Measurements from ENCODE around the gene TEAD1. TPM values are rescaled to one million over a fixed set of nuclear protein-coding genes. Genes with fewer than 3 reads are reported as not detected.

TEAD1 gene
- total and polyA plus RNA-seq, 2 donors (not counting 3 experiments of a cell fraction or from before 2014, with no cell fraction given) = 15.3 to 49.0 TPM

- Histone ChIP-seq H4K20me1 (replicated peaks; ENCODE audit: control insufficient read depth, extremely low read depth, insufficient read depth, low read length) (no peaks in the 10 kb centered on the region), H3K4me1 (ENCODE audit: control insufficient read depth, extremely low read depth, insufficient read depth, low read length) (peaks cover 33% of the 10 kb centered on the region), H3K27ac (ENCODE audit: insufficient read depth, low read depth, low read length) (peak overlapping the region; percentile 72), H3K79me2 (ENCODE audit: control insufficient read depth, insufficient read depth, low read length) (peaks cover 22% of the 10 kb centered on the region), H3K9ac (replicated peaks; ENCODE audit: extremely low read depth, insufficient read depth, low read length) (peak overlapping the region; percentile 30), H3K9me1 (replicated peaks; ENCODE audit: control insufficient read depth, extremely low read depth, insufficient read depth, low read length) (no peaks in the 10 kb centered on the region), H3K9me3 (replicated peaks; ENCODE audit: control insufficient read depth, insufficient read depth, low read length) (no peaks in the 10 kb centered on the region), H3K36me3 (ENCODE audit: control insufficient read depth in 2 of 2, extremely low read depth in 1 of 2, insufficient read depth in 2 of 2, low read length in 2 of 2) (no peaks in the 10 kb centered on the region), H3K4me3 (replicated peaks in 1 of 3; ENCODE audit: insufficient read depth in 1 of 3, low read depth in 1 of 3, low read length in 3 of 3) (no peak overlapping the region), H3K27me3 (ENCODE audit: control insufficient read depth in 2 of 2, insufficient read depth in 2 of 2, low read length in 2 of 2) (no peaks in the 10 kb centered on the region), H2AFZ (ENCODE audit: low read depth, low read length) (no peak overlapping the region), H3K4me2 (ENCODE audit: insufficient read depth, low read length) (peak overlapping the region; percentile 44)
- TF ChIP-seq, protein P1, sequence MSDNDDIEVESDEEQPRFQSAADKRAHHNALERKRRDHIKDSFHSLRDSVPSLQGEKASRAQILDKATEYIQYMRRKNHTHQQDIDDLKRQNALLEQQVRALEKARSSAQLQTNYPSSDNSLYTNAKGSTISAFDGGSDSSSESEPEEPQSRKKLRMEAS (IDR thresholded peaks at IDR 0.05; ENCODE audit: insufficient read depth, insufficient read length) = no peak
- TF ChIP-seq POLR2AphosphoS5 (IDR thresholded peaks at IDR 0.05; ENCODE audit: insufficient read depth, low read depth, low read length) (peak; percentile 28), GATA2 (IDR thresholded peaks at IDR 0.05; ENCODE audit: insufficient read depth, insufficient read length, low read depth, low read length) (no peak), MYC (IDR thresholded peaks at IDR 0.05; ENCODE audit: low read depth, low read length) (no peak), CTCF (IDR thresholded peaks at IDR 0.05; ENCODE audit: extremely low read depth in 1 of 2, insufficient read depth in 1 of 2, low read depth in 1 of 2, low read length in 2 of 2) (no peak), FOS (IDR thresholded peaks at IDR 0.05; ENCODE audit: borderline replicate concordance, insufficient read depth, low read length) (no peak), EZH2 (IDR thresholded peaks at IDR 0.05; ENCODE audit: borderline replicate concordance, low read depth, low read length, severe bottlenecking) (no peak), POLR2A (IDR thresholded peaks at IDR 0.05; ENCODE audit: low read depth, low read length) (no peak), JUN (IDR thresholded peaks at IDR 0.05; ENCODE audit: borderline replicate concordance, insufficient read depth, insufficient read length, low read depth) (no peak)
- DNase-seq (ENCODE audit: low read depth, low spot score) (peak; percentile 98), FAIRE-seq (peak; percentile 91)
- no TSS peak for BruUV-seq (replicated peaks)
- dilution Hi-C loops (cut with MboI; ENCODE audit: extremely low pct_ligation_motif_present, low sequenced_read_pairs) = no loop called here
- intact Hi-C loops (cut with micrococcal nuclease) = loop anchor here (1.0 to 5.0 kb wide), 5 partner anchors 12 to 515 kb away; no protein-coding TSS in a partner anchor
- ChIA-PET CTCF (interaction anchor here (0.7 to 2.1 kb wide), 9 partner anchors 12 to 471 kb away, joined by 3 to 6 read pairs (median 4); no protein-coding TSS in a partner anchor), POLR2A (interaction anchor here (0.8 kb wide), 1 partner anchor 26 kb away, joined by 3 read pairs; no protein-coding TSS in a partner anchor)
Observed at GRCh38 chr11:12802418-12803085, 128.3 kb downstream of the TEAD1 start.
